Activated T-helper 1 cell treated with anti-CD3 and anti-CD28 coated beads, Interleukin-2, amount 50 U/mL, for 16 hours (primary cell): ENCODE measurements around the gene GTF2A1L.
"Not testable (repeated sequence)": the region's sequence is repeated elsewhere in the genome, so short reads cannot be mapped to it uniquely, and the experiment has no call there.

Experiments used
- DNase-seq, 2 donors: peaks; one replicate each; pipeline ENCODE4 v3.0.0-alpha.2; 2020; ENCODE audit warnings: low read depth in 1 of 2, low spot score in 1 of 2

The GTF2A1L gene, protein sequence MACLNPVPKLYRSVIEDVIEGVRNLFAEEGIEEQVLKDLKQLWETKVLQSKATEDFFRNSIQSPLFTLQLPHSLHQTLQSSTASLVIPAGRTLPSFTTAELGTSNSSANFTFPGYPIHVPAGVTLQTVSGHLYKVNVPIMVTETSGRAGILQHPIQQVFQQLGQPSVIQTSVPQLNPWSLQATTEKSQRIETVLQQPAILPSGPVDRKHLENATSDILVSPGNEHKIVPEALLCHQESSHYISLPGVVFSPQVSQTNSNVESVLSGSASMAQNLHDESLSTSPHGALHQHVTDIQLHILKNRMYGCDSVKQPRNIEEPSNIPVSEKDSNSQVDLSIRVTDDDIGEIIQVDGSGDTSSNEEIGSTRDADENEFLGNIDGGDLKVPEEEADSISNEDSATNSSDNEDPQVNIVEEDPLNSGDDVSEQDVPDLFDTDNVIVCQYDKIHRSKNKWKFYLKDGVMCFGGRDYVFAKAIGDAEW

GRCh38 chr2:48617618-48618017 is at the start of gene GTF2A1L:
GTF2A1L (plus strand) TSS chr2:48617856; CDS start chr2:48617875, 19 bp downstream.
- no peak for DNase-seq

DNA sequence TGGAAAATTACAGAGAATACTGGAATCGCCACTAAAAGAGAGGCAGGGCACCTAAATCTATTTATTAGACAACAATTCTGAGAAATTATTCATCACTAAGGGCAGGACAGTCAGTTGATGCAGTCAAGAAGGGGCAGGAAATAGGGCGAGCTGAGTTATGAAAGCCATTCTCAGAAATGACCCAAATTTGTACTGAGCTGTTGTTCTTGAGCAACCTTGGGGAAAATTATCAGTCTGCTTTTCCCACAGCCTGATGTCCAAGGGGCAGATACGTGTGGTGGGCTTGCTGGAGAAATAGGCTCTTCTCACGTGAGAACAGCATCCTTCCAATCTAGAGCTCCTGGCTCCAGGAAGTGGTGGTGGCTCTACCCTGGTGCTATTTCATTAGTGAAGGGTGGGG is 49.1 kb upstream of the GTF2A1L start:
- DNase-seq: no peak

- DNase-seq: no peak
Observed at GRCh38 chr2:48569433-48569832, 48.2 kb upstream of the GTF2A1L start.

DNA sequence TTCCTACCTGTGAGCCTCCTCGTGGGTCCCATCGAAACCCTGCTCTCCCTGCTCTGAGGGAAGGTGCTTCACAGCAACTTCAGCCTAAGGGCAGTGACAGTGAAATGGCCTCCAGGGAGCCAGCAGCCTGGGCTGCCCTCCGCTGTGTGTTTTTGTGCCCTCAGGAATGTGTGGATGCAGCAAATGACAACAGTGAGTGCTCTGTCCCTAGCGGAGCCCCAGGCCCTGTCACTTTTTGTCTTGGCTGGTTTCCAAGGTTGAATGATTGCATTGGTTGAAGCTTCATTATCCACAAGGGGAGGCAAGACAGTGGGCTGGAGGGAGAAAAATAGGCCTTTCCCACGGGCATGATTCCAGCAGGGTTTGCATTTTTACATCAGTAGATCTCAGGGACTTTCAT is 44.8 kb upstream of the GTF2A1L start:
- no peak for DNase-seq

GRCh38 chr2:48574353-48575287 is 43.0 kb upstream of the GTF2A1L start:
- DNase-seq: no peak

- DNase-seq: no peak
Observed at GRCh38 chr2:48578313-48578712, 39.3 kb upstream of the GTF2A1L start.

GRCh38 chr2:48583961-48584360 is 33.7 kb upstream of the GTF2A1L start:
- no peak for DNase-seq

- no peak for DNase-seq
Observed at GRCh38 chr2:48584551-48584950, 33.1 kb upstream of the GTF2A1L start.

DNA sequence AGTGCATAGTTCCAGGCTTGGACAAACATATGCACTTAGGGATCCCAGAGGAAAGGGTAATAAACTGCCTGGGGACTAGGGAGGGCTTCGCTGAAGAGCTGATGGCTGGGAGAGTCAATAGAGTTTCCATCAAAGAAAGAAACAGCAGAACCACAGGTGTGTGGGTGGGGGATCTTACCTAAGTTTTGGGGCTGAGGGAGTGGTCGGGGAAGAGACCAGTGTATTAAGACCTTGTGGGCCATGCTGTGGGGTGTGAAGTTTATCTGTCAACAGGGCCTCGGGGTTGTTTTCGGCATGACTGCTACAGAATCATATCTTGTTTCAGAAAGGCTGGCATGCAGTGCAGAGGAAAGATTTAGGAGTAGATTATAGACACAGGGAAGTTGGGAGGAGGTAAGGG is 31.2 kb upstream of the GTF2A1L start:
- no peak for DNase-seq

DNA sequence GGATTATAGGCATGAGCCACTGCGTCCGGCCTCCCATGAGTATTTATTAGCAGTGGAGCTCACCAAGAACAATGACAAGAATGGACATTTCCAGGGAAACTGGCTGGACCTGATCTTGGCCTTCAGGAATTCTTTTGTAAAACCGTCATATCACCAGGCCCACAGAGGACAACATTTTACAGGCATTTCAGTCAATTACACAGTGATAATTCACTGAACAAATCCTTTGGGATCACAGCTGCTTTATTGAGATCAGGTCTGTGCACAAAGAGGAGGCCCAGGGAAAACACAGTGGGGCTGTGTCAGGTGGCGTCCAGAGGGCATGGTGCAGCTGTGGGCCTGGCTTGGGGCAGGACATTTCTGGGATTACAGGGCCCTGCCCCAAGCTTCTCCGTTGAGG is 30.1 kb upstream of the GTF2A1L start:
- DNase-seq: no peak

DNA sequence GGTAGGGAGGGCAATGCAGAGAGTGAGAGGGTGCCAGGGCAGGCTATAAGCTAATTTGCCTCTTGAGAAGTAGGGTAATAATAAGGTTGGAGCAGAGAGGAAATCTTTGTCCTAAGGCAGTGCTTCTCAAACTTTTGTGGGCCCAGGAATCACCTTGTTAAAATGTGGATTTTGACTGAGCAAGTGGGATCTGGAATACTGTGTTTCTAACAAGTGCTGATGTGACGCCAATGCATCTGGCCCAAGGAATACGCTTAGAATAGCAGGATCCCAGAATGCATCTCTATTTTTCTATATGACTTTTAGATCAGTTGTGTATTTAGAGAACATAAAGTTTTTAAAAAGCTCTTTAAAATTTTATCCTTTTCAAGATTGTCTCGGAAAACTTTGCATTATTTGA is 29.7 kb upstream of the GTF2A1L start:
- DNase-seq: no peak

- no peak for DNase-seq
Observed at GRCh38 chr2:48588745-48589144, 28.9 kb upstream of the GTF2A1L start.

- DNase-seq: no peak
Observed at GRCh38 chr2:48589170-48589767, 28.4 kb upstream of the GTF2A1L start.

DNA sequence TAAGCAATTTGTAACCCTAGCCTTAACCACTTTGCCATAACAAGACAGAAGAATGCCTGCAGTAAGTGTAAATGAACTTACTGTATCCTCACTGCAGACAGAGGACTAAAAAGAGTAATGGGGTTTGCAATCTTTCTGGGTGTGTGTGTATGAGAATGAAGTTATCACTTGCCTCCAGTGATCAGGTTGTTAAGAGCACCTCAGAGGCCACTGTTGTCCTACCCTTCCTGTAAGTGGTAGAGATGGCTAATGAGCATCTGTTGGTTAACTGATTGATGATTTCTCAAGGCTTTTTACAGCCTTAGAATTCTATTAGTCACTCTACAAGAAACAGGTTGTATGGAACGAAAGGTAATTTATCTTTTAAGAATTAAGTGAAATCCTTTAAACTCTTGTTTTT is 27.6 kb upstream of the GTF2A1L start:
- DNase-seq: no peak

GRCh38 chr2:48592067-48592466 is 25.6 kb upstream of the GTF2A1L start:
- DNase-seq: no peak

DNA sequence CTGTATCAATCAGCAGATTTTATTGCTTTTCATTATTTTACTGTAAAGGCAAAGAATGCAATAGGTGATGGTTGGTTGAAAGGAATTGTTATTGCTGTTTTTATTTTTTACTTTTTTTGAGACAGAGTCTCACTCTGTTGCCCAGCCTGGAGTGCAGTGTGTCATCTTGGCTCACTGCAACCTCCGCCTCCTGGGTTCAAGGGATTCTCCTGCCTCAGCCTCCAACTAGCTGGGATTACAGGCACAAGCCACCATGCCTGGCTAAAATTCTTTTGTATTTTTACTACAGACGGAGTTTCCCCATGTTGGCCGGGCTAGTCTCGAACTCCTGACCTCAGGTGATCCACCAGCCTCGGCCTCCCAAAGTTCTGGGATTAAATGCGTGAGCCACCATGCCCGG is 20.9 kb upstream of the GTF2A1L start:
- not testable (repeated sequence) for DNase-seq

DNA sequence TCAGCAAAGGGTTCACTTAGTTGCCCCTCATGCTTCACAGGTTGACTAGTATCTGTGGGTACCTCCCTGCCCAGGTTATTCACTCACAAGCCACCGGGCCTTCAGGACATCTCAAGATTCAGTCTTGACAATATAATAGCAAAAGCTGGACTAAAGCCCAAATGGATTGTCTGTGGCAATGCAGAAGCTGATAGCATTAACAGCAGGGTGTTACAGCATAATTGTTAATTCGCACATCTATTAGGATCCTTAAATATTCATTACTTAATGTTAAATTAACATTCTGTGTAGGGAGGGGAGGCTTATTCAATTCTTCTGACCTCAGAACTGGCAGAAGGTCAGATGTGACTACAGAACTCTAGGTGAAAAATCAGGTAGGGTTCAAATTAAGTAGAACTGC is 20.2 kb upstream of the GTF2A1L start:
- no peak for DNase-seq

DNA sequence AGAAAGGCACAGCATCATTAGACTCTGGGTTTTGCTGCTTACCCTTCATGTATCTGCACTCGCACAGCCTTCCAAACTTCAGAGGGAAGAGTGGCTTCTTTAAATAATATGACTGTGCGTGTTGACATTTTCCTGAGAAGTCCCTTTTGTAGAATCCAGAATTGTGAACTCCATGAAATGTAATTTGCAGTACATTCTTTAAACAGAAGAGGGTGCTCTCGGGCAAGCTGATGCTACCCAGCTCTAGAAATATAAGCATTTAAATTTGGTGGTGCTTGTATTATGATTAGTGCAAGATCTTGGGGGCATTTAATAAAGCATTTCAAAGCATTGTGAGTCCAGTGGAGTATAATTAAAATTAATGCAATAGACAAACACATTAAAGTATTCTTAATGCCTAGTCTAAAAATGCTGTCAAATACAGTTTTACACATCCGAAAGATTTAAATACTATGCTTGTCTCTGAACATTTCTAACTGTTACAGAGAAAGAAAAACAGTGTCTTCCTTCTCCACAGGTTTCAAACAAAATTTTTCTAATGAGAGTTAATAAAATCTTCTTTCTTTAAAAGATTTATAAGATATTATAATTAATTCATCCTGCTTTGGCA is 17.3 kb upstream of the GTF2A1L start:
- no peak for DNase-seq

DNA sequence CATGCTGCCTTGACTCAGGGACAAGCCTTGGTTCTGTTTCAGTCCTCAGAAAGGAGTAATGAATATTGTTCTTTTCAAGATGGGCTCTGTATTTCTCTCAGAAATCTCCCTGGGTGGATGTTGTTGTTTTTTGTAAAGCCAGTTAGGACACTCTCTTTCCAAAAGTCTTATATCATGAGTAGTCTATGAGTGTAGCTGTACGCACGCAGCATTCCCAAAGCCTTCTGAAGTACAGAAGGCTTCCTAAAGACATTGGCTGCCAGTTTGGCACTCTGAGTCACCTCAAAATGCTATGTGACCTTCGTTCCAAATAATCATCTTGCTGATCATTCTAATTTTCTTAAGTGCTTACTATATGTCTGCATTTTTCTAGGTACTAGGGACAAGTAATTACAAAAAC is 16.7 kb upstream of the GTF2A1L start:
- no peak for DNase-seq

DNA sequence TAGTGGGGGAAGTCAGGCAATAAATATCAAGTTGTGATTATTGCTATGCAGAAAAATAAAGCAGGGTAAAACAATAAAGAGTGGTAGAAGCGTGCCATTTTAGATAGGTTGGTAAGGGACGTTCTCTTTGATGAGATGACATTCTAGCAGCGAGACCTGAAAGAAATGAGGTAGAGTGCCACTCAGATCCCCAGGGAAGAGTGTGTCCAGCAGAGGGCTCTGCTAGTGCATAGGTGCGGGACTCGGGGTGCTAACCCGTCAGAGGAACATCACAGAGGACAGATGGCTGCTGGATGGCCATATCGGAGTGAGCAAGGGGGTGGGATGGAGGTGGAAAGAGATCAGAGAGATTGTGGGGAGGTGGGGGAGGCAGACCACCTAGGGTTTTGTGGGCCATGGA is 16.3 kb upstream of the GTF2A1L start:
- no peak for DNase-seq

DNA sequence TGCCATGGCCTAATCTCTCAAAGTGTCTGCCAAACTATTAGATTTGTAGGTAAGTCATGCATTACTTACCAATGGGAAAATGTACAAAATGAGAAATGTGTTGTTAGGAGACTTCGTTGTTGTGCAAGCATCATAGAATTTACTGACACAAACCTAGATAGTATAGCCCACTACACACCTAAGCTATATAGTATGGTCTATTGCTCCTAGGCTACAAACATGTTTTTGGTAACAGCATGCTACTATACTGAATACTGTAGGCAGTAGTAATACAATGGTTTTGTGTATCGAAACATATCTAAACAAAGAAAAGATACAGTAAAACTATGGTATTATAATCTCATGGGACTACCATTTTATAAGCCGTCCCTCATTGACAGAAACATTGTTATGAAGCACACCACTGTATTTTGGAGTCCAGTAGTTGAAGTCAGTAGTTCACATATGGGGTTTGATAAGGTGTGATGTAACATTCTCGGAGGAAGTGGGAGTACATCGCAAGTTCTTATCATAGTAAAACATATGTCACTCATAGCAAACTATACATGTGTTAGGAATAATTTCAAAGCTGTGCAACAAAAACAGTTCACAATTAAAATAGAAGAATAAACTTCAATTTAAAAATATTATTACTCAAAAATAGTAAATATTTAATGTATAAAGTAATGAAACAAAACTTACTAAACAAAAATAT is 12.0 kb upstream of the GTF2A1L start:
- DNase-seq: no peak
